ENCODE measurements around the gene PYGB.
"Not testable (repeated sequence)": the region's sequence is repeated elsewhere in the genome, so short reads cannot be mapped to it uniquely, and the experiment has no call there.

PYGB gene

DNA sequence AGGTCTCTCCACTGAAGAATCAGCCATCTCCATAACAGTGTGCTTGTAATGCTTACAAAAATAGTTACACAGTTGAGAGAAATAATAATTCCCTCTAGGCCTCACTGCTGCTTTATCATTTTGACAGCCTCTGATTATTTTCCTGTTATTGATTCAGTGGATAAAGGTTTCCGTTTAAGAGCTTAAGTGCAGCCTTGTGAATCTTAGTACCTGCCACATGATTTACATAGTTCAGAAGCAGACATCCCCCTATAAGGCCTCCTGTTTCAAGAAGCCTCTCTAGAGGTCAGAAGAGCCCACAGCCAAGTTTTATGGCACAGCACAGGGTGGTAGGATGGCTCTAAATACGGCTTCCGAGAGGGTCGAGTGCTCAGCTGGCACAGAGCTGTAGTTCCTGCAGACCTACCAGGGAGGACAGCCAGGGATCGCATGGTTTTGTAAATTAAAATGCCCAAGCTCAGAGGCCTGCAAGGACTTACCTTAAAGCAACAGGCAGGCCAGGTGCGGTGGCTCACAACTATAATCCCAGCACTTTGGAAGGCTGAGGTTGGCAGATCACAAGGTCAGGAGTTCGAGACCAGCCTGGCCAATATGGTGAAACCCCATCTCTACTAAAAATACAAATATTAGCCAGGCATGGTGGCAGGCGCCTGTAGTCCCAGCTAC is 17.6 kb upstream of the PYGB start:
- DNase-seq: no peak

DNA sequence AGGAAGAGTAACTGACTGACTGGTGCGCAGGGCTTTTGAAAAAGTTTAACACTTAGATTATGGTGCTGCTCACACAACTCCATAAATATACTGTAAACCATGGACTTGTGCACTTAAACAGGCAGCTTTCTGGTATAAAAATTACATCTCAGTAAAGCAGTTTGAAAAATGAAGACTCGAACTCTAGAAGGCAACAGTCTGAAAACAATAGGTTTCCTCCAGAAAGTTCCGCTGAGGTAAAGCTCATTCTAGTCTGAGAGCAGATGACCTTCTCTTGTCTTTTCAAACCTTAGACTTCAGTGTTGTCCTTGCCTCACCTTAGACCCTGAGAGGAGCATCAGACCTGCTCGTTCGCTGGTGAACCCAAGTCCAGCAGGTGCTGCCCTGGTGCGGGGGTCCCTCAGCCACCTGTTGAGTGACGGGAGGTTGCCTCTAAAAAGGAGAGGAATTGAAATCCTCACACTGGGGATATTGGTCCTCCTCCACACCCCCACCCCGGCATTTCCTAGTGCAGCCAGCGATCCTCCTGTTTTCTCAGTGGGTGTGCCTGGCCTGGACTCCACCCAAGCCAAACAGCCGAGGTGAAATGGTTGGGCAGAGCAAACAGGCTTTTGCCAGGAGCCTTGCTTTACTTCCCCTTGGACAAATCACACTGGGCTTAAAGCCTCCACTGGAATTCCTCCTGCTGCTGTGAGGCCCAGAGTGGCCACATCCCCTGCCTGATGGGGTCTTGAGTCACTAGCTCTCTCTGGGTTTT is 14.7 kb upstream of the PYGB start:
- DNase-seq: peak in 1 of 2 experiments; percentile 29

DNA sequence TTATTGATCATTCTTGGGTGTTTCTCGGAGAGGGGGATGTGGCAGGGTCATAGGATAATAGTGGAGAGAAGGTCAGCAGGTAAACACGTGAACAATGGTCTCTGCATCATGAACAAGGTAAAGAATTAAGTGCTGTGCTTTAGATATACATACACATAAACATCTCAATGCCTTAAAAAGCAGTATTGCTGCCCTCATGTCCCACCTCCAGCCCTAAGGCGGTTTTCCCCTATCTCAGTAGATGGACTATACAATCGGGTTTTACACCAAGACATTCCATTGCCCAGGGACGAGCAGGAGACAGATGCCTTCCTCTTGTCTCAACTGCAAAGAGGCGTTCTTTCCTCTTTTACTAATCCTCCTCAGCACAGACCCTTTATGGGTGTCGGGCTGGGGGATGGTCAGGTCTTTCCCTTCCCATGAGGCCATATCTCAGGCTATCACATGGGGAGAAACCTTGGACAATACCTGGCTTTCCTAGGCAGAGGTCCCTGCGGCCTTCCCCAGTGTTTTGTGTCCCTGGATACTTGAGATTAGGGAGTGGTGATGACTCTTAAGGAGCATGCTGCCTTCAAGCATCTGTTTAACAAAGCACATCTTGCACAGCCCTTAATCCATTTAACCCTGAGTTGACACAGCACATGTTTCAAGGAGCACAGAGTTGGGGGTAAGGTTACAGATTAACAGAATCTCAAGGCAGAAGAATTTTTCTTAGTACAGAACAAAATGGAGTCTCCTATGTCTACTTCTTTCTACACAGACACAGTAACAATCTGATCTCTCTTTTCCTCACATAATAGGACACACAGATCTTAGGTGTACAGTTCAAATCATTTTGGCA is 13.7 kb upstream of the PYGB start:
- not testable (repeated sequence) for DNase-seq

DNA sequence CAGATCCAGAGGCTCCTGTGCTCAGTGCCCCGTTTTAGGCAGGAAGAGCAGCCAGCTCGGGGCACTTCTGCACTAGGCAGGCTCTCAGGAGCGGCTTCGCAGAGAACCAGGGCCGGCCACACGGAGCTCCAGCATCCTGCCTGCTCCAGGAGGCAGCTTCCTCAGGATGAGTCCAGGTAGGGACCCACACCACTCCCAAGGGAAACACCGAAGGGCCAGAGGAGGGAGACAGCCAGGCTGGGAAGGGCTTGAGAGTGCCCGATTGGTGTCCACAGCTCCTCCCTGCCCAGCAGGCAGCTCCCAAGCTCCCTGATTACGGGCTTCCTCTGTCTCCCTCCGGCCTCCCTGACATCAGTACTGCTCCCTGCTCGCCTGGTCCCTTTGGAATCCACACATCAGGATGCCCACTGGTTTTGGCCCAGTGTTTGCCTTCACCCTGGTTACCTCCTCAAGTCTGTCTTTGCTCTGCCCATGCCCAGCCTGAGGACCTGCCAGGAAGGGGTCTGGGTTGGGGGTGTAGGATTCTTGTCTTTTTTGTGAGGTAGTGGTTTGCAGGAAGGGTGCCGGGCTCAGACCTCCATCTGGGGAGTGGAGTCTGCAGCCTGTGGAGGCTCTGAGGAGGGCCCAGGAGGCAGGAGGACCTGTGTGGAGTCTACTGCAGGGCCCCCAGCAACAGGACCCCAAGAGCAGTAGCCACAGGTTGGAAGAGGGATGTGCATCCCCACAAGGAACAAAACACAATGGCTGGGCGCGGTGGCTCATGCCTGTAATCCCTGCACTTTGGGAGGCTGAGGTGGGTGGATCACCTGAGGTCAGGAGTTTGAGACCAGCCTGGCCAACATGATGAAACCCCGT is 11.2 kb upstream of the PYGB start:
- no peak for DNase-seq

DNA sequence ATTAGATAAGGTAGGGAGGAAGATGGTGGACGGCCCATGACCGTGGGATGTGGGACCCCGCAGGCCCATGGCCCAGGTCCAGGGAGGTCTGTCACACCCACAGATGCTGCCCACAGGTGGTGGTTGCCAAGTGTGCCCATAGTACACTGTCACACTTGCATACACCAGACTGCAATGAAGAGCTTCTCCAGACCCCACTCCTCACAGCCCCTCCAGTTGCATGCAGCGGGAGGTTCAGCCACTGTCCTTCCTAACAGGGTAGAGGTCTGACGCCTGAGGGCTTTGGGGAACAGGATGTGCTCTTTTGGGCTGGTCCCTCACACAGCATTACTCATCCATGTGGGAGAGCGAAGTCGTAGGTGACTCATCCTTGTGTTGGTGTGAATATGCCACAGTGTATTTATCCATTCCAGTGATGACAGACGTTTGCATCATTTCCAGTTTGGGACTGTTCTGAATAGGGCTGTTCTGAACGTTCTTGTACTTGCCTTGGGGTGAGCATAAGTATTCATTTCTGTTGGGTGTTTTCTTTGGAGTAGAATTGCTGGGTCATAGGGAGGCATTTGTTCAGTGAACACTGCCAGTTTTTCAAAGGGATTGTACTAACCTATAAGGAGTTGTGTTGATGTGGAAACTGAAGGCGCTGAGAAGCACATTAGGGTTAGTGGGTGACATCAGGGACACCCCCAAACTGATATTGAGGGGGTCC is 10.1 kb upstream of the PYGB start:
- DNase-seq: peak in 1 of 2 experiments; percentile 65

DNA sequence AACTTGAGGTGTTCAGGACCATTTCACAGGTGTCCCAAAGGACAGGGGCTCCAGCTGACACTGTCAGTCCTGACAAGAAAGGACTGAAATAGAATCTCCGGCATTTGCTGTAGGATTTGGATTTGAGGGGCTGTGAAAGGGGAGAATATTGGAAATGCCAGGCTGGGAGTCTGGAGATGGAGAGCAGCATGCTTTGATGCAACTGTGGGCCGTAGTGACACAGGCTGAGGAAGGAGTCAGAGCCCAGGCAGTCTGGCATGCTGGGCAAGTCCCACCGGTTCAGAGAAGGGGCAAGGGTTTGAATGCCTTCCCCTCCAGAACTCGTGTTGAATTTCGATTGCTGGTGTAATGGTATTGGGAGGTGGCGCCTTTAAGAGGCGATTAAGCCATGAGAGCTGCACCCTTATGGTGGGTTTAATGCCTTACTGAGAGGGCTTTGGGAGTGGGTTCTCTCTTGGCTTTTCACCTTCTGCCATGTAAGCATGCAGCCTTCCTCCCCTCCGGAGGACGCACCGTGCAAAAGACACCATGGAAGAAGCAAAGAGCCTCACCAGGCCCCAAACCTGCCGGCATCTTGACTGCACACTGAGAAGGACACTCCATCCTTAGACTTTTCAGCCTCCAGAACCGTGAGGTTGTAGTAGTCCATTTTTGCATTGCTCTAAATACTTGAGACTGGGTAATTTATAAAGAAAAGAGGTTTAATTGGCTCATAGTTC is 9.4 kb upstream of the PYGB start:
- no peak for DNase-seq

DNA sequence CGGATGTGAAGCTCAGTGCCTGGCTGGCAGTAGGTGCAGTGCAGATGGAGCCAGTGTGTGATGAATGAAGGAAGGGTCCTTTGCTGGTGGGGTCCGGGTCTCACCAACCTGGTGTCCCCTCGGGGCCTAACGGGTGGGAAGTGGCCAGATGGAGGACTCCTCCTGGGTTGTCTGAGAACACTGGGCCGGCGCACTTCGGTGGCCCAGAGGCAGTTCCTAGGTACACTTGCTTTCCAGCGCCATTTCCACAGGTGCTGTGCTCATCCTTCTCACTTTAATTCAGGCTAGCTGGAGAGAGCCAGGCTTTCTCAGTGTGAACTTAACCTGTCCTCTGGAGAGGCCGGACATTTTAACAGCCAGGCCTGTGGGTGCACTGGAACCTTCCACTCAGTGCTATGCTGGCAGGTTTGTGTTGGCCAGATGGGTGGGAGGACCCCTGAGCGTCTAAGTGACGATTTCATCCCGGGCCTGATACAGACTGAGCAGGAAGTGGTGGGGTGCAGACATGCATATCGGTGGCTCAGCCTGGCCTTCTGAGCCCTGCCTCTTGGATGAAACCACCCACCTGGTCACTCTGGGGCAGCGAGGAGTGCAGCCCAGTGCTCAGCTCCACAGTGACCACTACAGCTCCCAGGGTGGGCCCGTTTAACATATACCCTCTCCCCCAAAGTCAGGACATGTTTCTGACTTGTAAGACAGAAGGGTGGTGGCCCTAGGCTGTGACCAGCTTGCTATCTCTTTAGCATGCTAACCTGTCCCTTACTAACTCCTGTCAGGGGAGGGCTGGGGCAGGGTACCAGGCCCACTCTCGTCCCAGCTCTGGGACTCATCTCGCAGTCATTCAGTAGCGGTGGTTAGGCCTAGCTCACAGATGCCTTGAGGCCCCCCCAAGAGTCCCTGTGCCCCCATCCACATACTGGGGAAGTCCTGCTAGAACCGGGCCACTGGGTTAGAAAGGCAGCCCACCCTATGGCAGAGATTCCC is 8.2 kb upstream of the PYGB start:
- DNase-seq: no peak

DNA sequence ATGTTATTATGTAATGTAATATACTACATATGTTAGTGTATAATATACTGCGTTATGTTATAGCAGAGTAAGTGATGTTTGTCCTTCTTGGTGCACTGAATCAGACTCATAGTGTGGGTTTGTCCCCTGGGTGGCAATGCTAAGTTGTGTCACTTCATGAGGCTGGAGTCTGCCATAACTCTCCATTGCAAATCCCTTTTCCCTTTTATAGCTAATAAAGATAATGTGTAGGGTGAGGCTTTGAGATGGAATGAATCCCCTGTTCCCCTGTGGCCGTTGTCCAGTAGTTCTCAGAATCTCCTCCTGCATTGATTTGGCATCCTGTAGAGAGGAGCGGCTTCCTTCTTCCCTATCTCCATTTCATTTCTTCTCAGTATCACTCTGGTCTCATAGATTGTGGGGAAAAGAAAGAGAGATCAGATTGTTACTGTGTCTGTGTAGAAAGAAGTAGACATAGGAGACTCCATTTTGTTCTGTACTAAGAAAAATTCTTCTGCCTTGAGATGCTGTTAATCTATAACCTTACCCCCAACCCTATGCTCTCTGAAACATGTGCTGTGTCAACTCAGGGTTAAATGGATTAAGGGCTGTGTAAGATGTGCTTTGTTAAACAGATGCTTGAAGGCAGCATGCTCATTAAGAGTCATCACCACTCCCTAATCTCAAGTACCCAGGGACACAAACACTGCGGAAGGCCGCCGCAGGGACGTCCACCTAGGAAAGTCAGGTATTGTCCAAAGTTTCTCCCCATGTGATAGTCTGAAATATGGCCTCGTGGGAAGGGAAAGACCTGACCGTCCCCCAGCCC is 6.8 kb upstream of the PYGB start:
- not testable (repeated sequence) for DNase-seq

DNA sequence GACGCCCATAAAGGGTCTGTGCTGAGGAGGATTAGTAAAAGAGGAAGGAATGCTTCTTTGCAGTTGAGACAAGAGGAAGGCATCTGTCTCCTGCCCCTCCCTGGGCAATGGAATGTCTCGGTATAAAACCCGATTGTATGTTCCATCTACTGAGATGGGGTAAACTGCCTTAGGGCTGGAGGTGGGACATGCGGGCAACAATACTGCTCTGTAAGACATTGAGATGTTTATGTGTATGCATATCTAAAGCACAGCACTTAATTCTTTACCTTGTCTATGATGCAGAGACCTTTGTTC is 6.3 kb upstream of the PYGB start:
- DNase-seq: not testable (repeated sequence)

DNA sequence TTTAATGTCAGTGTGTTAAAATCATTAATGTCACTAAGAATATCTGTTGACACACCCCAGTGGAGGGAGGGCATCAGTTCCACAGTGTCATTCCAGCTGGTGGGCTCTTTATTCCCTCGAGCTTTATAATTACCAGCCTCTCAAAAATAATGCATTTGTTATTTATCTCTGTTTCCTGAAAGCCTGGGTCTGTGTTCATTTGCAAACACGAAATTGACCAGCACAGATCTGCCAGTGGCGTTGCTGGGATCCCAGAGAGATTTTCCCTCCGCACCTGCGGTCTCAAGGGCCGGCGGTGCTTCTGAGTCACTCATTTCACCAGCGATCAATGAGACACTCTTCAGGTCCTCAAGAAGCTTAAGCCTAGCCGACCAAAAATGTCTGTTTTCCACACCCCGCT is 5.7 kb upstream of the PYGB start:
- no peak for DNase-seq

DNA sequence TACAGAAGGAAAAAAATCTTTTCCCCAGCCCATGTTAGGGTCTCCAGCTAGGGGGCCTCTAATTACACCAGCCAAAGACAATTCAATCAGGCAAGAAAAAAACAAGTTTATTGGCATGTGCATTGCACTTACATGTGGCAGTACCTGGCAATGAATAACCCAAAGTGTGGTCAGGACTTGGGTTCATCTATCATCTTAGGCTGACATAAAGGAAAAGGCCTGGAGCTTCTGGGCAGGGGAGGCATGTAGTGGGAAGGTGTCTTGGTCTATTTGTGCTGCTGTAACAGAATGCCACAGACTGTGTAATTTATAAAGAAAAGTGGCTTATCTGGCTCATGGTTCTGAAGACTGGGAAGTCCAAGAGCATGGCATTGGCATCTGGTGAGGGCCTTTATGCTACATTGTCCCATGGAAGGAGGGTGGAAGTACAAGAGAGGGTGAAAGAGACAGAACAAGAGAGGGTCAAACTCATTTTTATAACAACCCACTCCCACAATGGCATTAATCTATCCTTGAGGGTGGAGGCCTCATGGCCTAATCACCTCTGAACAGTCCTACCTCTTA is 4.4 kb upstream of the PYGB start:
- no peak for DNase-seq

DNA sequence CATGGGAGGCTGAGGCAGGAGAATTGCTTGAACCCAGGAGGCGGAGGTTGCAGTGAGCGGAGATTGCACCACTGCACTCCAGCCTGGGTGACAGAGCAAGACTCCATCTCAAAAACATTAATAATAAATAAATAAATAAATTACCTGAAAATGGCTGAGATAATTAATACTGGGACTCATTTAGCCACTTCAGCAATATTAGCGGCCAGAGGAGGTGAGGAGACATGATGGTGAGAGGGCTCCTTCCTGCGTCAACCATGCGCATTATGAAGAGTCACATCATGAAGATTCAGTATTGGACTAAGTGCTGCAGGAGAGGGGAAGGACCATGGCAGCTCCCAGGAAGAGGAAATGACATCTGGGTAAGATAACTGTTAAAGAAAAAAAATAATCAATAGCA is 2.9 kb upstream of the PYGB start:
- no peak for DNase-seq

DNA sequence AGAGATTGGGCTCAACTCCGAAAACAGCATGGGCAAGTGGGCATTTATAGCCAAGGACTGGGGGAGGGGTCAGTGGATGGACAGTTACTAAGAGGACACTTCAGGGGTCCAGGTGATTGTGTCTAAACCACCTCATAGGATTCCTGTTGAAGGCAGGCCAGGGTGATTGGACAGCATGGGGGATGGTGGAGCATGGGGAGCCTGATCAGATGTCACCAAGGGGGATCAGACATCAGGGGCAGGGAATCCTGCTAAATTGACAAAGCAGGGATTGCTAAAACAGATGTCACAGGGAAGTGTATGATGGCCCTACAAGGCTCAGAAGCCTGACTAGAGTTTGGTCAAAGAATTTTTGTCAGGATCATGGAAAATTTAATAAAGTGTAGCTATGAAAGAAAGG is 2.4 kb upstream of the PYGB start:
- DNase-seq: no peak

DNA sequence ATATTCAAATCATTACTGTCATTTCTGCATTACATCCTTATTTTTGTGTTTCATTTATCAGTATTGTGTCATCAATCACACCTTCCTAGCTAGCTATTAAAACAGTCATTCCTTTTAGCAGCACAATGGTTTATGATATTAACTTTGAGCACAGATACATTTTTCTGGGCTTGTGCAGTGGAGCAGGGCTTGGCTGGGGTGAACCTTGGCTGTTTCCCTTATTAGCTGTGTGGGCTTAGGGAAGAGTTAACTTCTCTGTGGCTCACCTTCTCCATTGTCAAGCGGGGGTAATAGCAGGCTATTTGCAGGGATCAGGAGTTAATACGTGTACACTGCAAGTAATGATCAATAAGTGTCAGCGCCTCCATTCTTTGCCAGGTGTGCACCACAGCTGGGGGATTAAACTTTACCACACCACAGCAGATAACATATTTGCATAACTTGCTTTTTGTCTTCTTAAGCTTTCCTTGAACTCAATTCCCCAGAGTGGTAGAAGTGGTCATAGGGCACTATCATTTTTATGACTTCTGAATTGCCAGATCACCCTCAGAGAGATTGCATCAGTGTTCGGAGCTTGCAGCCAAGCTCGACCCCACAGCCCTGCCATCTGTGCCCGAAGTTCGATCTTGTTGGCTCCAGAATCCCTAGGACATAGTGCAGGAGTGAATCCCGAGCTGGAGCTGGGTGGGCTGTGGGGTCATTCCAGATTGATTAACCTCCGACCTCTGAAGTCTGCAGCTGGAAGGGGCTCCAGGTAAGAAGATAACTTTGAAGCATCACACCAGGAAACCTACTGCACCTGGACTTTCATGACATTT is 1.5 kb upstream of the PYGB start:
- no peak for DNase-seq

DNA sequence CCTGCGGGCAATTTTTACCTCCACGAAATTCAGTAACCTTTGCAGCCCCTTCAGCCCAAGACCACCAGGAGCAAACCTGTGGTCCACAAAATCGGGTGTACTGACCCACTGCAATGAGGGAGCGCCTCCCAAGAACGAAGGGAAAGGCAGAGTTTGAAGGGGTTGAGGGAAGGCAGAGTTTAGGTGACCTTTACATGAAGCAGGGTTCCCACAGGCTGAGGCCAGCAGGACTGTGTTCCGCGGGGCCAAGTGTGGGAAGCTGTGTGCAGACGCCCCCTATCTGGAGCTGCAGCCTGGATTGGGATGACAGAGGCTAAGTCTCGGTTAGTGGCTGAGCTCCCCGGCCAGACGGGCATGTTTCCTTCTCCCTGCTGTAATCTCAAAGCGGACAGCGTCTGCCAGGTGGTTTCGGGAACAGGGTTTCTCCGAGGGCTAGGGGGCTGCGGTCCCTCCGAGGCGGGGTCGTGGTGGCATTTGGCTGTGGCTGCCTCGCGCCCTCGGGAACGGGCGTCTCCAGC is 826 bp upstream of the PYGB start:
- DNase-seq: peak in 1 of 2 experiments; percentile 31

DNA sequence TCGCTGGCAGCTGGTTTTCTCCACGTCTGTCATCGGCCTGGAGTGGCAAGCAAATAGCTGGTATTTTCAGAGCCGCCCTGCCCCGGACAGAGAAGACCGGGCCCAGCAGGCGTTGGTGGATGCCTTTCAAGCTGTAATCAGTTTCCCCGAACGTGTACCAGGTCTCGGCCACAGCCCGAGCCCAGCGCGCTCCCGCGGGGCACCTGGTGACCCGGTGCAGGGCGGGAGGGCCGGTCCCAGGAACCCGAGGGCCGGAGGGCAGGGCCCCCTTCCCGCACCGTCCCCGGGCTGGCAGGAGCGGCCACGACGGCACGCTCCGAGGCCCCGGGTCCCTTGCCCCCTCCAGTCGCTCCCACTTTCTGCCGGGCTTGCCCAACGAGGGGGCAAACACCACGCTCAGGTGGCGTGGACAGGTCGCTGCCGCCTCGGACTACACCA is 348 bp upstream of the PYGB start:
- peak; percentile 29 to 66 for DNase-seq

DNA sequence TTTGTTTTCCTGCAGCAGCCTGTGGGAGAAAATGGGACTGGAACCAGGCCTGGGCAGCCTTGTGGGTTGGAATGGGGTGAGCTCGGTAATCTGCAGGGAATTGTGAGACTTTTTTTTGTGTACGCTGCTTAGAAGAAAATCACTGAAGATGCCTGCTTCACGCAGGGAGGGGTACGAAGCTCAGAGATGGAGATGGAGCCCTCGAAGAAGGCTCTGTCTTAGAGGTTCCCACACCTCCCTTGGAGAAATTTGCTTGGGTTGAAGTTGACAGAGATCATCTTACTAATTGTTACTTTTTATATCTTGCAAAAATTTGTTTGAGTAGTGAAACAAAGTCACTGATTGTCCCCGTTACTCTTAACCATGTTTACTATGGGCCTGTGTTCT is 894 bp downstream of the PYGB start:
- DNase-seq: no peak

All from NCI-H446 (cell line).